Activated CD8-positive, alpha-beta memory T cell treated with anti-CD3 and anti-CD28 coated beads, Interleukin-2, amount 50 U/mL, for 24 hours (primary cell): ENCODE results near the gene CRY2.

ENCODE experiments used
- DNase-seq: peaks from one replicate; pipeline ENCODE4 v3.0.0-alpha.2; 2020; ENCODE audit errors: extremely low read depth

Gene CRY2

GRCh38 chr11:45918331-45918941, 71.2 kb downstream of the CRY2 start:
- peak; percentile 27 for DNase-seq

GRCh38 chr11:45918962-45919675, 71.8 kb downstream of the CRY2 start:
- DNase-seq = no peak

GRCh38 chr11:45919806-45920530, 72.7 kb downstream of the CRY2 start:
- DNase-seq = no peak

GRCh38 chr11:45920531-45921477, 73.5 kb downstream of the CRY2 start:
- DNase-seq = no peak

GRCh38 chr11:45921561-45922424, 74.5 kb downstream of the CRY2 start:
- no peak for DNase-seq

- DNase-seq = no peak
Measured at GRCh38 chr11:45922425-45923082, 75.3 kb downstream of the CRY2 start, which contains the start of gene LARGE2. TSS of gene LARGE2 (plus strand) at chr11:45922656. CDS start at chr11:45922883, 227 bp downstream.

- DNase-seq = no peak
Measured at GRCh38 chr11:45924036-45924915, 77.0 kb downstream of the CRY2 start.

DNA sequence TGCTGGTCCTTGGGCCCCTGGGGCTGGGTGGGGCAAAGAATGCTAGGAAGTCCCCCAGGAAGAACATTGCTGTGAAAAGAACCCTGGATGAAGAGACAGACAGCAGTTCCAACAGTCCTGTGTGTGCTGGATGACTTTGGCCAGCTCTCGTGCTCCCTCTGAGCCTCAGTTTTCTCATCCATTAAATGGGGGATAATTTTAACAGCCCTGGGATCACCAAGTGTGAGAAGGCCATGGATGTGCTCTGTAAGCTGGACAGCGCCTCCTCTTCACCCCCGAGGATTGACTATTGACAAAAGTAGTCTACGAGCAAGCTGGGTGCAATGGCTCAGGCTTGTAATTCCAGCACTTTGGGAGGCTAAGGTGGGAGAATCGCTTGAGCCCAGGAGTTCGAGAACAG, 77.7 kb downstream of the CRY2 start:
- DNase-seq = no peak

- no peak for DNase-seq
Measured at GRCh38 chr11:45925550-45925949, 78.3 kb downstream of the CRY2 start.

DNA sequence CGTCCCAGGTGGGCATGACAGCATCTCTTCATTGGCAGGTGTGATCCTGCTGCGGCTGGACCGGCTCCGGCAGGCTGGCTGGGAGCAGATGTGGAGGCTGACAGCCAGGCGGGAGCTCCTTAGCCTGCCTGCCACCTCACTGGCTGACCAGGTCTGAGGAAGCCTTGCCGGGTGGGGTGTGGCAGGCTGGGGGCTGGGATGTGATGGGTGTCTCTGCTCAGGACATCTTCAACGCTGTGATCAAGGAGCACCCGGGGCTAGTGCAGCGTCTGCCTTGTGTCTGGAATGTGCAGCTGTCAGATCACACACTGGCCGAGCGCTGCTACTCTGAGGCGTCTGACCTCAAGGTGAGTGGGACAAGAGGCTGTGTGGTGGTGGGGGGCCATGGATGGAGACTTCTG, 78.7 kb downstream of the CRY2 start:
- no peak for DNase-seq

GRCh38 chr11:45926536-45927331, 79.5 kb downstream of the CRY2 start:
- no peak for DNase-seq

- DNase-seq = no peak
Measured at GRCh38 chr11:45927332-45927683, 80.0 kb downstream of the CRY2 start.

DNA sequence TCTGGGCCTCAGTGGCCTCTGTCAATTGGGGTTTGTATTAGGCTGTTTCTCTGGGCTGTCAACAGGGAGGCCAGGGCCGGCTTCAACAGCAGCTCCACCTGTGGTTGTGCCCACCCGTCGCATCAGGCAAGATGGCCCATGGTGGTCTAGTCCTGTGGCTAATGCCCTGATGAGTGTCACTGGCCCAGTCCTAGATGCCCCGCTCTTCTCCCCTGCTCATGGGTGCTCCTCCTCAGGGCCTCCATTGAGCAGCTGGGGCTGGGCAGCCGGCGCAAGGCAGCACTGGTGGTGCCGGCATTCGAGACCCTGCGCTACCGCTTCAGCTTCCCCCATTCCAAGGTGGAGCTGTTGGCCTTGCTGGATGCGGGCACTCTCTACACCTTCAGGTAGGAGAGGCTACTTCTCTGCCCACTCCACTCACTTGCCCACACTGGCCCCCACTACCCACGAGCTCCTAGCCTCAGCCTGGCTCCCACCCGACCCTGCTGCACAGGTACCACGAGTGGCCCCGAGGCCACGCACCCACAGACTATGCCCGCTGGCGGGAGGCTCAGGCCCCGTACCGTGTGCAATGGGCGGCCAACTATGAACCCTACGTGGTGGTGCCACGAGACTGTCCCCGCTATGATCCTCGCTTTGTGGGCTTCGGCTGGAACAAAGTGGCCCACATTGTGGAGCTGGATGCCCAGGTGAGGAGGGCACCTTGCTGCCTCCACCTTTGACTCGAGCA, 80.6 kb downstream of the CRY2 start:
- no peak for DNase-seq

DNA sequence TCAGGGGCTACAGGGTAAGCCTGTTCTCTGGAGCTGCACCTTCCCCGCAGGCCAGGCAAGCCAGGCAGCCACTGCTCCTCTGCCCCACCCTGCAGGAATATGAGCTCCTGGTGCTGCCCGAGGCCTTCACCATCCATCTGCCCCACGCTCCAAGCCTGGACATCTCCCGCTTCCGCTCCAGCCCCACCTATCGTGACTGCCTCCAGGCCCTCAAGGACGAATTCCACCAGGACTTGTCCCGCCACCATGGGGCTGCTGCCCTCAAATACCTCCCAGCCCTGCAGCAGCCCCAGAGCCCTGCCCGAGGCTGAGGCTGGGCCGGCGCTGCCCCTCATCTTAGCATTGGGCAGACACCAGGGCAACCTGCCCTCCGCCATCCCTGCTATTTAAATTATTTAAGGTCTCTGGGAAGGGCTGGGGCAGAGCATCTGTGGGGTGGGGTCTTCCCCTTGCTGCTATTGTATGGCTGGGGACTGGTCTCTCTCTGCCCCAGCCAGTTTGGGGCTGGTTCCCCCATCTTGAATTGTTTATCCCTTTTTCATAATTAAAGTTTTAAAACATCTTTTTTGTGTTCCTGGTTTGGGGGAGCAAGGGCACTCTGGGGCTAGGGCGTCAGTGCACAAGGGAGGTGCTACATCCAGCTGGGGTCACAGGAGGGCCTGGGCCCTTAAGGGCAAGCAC, 81.4 kb downstream of the CRY2 start:
- DNase-seq = no peak

GRCh38 chr11:45929486-45930030, 82.3 kb downstream of the CRY2 start:
- DNase-seq = no peak

DNA sequence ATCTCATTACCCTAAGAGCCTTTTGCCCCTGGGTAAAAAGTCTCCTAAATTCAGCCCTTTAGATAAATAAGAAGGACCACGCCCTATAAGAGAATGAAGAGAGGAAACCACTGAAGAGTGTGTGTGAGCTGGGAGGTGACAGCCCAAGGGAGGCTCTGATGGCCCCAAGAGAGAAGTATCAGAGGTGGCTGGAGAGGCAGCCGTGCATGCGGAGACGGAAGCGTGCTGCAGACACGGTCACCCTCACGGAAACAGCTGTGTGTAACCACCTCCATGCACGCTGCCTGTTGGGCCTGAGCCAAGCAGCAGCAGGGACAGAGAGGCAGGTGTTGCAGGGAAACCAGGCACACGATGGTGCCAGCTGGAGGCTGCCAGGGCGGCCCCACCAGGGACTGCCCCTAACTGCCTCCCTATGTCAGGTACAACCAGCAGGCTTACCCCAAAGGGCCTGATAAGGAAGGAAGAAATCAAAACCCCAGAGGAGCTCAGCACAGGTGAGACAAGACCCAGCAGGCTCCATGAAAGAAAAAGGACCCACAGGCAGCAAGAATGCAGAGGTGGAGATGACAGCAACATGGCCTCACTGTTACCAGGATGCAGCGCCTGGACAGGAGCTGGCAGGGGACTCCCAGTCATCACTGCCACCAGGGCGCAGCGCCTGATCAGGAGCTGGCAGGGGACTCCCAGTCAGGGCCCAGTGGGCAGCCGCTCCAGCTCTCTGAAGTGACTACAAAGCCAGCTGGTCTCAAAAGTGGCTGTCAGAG, 82.9 kb downstream of the CRY2 start:
- DNase-seq = no peak
